HepG2 (cell line): ENCODE data around the gene EFNA4.

Experiments used
- CTCF ChIP-seq: sonication (generic); formaldehyde crosslinking; IDR thresholded peaks from 2 replicates; pipeline ENCODE4 v1.5.0; 2020; ENCODE audit warnings: mild to moderate bottlenecking, missing genetic modification reagents, moderate library complexity
- FOXK1 ChIP-seq: sonication (generic); formaldehyde crosslinking; IDR thresholded peaks from 2 replicates; pipeline ENCODE4 v1.4.0; 2020; ENCODE audit warnings: low read depth, missing genetic modification reagents, borderline replicate concordance
- KLF13 ChIP-seq: sonication (generic); formaldehyde crosslinking; IDR thresholded peaks from 2 replicates; pipeline ENCODE4 v1.4.0; 2020; ENCODE audit warnings: mild to moderate bottlenecking, missing genetic modification reagents
- MYNN ChIP-seq: sonication (generic); formaldehyde crosslinking; IDR thresholded peaks from 2 replicates; pipeline ENCODE4 v1.4.0; 2020; ENCODE audit warnings: mild to moderate bottlenecking, low read depth, missing genetic modification reagents
- MYPOP ChIP-seq: sonication (generic); formaldehyde crosslinking; IDR thresholded peaks from 2 replicates; pipeline ENCODE4 v1.8.1; 2023; ENCODE audit warnings: mild to moderate bottlenecking, moderate library complexity, missing genetic modification reagents
- POLR2A ChIP-seq, 2 experiments: IDR thresholded peaks; 2 replicates each; pipeline ENCODE4 v1.6.1; 2011; ENCODE audit warnings: low read depth in 2 of 2, low read length in 2 of 2, mild to moderate bottlenecking in 1 of 2, moderate library complexity in 1 of 2; ENCODE audit not compliant: insufficient read depth in 1 of 2
- ZNF543 ChIP-seq: sonication (generic); formaldehyde crosslinking; IDR thresholded peaks from 2 replicates; pipeline ENCODE4 v1.4.0; 2020; ENCODE audit warnings: mild to moderate bottlenecking, missing genetic modification reagents

GRCh38 chr1:155017041-155017945 is 46.2 kb upstream of the EFNA4 start:
- TF ChIP-seq MYNN (CRISPR knock-in tag) = no peak
- TF ChIP-seq KLF13 (CRISPR knock-in tag) = no peak
- TF ChIP-seq ZNF543 (CRISPR knock-in tag) = 0 out of 2 replicates have a peak, but pooled peaks have one; percentile 30
- peak in 1 of 2 experiments; percentile 42; a peak in 1 of 4 replicates for TF ChIP-seq POLR2A (IDR thresholded peaks at IDR 0.05; ENCODE audit: insufficient read depth in 1 of 2, low read depth in 2 of 2, low read length in 2 of 2)
- peak; percentile 85 for TF ChIP-seq MYPOP (CRISPR knock-in tag)
- TF ChIP-seq CTCF = peak; percentile 99
- peak; percentile 46; the same call in 1 of the 2 replicates for TF ChIP-seq FOXK1 (CRISPR knock-in tag)
